ENCODE data around the gene EMILIN2. TPM values are rescaled to one million over a fixed set of nuclear protein-coding genes. Genes with fewer than 3 reads are reported as not detected.

EMILIN2 gene
- total RNA-seq, 1 experiment from 2014 or later, result 20.0 TPM

GRCh38 chr18:2948038-2948437 is 101.2 kb downstream of the EMILIN2 start:
- Histone ChIP-seq H3K4ac (ENCODE audit: low read depth, low read length) (no peak overlapping the region), H3K79me2 (ENCODE audit: insufficient read depth, low read length) (no peaks in the 10 kb centered on the region), H4K5ac (ENCODE audit: insufficient read length, low read depth, low read length) (no peak overlapping the region), H3K4me2 (ENCODE audit: insufficient read depth, insufficient read length, low read length) (no peak overlapping the region), H3T11ph (ENCODE audit: low read length) (no peak overlapping the region), H4K20me1 (ENCODE audit: control insufficient read depth, insufficient read depth, insufficient read length) (no peaks in the 10 kb centered on the region), H2BK120ac (ENCODE audit: low read depth, low read length, poor library complexity, severe bottlenecking) (no peak overlapping the region), H2BK12ac (ENCODE audit: insufficient read length, low read depth, low read length) (no peak overlapping the region), H3K23ac (ENCODE audit: insufficient read length, low read depth, low read length) (no peak overlapping the region), H3K56ac (ENCODE audit: insufficient read length, low read depth, low read length) (no peak overlapping the region), H4K8ac (replicated peaks; ENCODE audit: insufficient read length, low read depth, low read length) (no peak overlapping the region), H2BK15ac (ENCODE audit: low read depth, low read length) (no peak overlapping the region), H3K9ac (ENCODE audit: extremely low read depth, insufficient read length, low read length) (no peak overlapping the region), H2AK5ac (ENCODE audit: insufficient read length, low read length) (no peak overlapping the region), H3K79me1 (ENCODE audit: insufficient read depth, low read depth, low read length, poor library complexity, severe bottlenecking) (no peaks in the 10 kb centered on the region), H3K23me2 (ENCODE audit: insufficient read length, low read depth, low read length, poor library complexity, severe bottlenecking) (no peaks in the 10 kb centered on the region), H3K4me1 (ENCODE audit: insufficient read depth, low read length) (no peaks in the 10 kb centered on the region), H2AFZ (ENCODE audit: low read length) (no peak overlapping the region), H3K14ac (ENCODE audit: insufficient read depth, low read length) (no peak overlapping the region), H3K27ac (ENCODE audit: insufficient read length, low read depth, low read length) (no peak overlapping the region), H3K27me3 (ENCODE audit: insufficient read depth, low read length) (no peaks in the 10 kb centered on the region), H3K18ac (ENCODE audit: insufficient read length, low read depth, low read length) (no peak overlapping the region), H4K91ac (ENCODE audit: insufficient read length, low read depth, low read length) (no peak overlapping the region), H3K9me3 (ENCODE audit: control insufficient read depth, low read depth, low read length) (no peaks in the 10 kb centered on the region), H2BK20ac (ENCODE audit: low read depth, low read length, poor library complexity, severe bottlenecking) (no peak overlapping the region), H2BK5ac (ENCODE audit: insufficient read length, low read length) (no peak overlapping the region)
- H3K9me3 Mint-ChIP-seq, result no peaks in the 10 kb centered on the region
- TF ChIP-seq, protein P1, sequence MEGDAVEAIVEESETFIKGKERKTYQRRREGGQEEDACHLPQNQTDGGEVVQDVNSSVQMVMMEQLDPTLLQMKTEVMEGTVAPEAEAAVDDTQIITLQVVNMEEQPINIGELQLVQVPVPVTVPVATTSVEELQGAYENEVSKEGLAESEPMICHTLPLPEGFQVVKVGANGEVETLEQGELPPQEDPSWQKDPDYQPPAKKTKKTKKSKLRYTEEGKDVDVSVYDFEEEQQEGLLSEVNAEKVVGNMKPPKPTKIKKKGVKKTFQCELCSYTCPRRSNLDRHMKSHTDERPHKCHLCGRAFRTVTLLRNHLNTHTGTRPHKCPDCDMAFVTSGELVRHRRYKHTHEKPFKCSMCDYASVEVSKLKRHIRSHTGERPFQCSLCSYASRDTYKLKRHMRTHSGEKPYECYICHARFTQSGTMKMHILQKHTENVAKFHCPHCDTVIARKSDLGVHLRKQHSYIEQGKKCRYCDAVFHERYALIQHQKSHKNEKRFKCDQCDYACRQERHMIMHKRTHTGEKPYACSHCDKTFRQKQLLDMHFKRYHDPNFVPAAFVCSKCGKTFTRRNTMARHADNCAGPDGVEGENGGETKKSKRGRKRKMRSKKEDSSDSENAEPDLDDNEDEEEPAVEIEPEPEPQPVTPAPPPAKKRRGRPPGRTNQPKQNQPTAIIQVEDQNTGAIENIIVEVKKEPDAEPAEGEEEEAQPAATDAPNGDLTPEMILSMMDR (conservative IDR thresholded peaks at IDR 0.05), result peak; percentile 61
- H3K27ac Mint-ChIP-seq, result no peak overlapping the region
- H3K27me3 Mint-ChIP-seq (ENCODE audit: low read depth), result no peaks in the 10 kb centered on the region
- H3K36me3 Mint-ChIP-seq (ENCODE audit: insufficient read depth in 1 of 3, low read depth in 3 of 3), result peaks cover 4 to 26% (median 19%) of the 10 kb centered on the region in 3 experiments; a peak in 6 of 7 replicates
- no peaks in the 10 kb centered on the region for H3K4me1 Mint-ChIP-seq
- no peak overlapping the region for H3K4me3 Mint-ChIP-seq
- DNase-seq, result no peak
- no CpG with 5 or more reads among the region's 3 CpGs for WGBS (ENCODE audit: extremely low coverage, insufficient read length, low lambda C conversion rate)
